Smooth muscle cell (in vitro differentiated cells): ENCODE results near the gene EIF3F. TPM values are rescaled to one million over a fixed set of nuclear protein-coding genes. Genes with fewer than 3 reads are reported as not detected.

Source experiments
- DNase-seq: peaks from one replicate; lab custom pipeline; 2025; ENCODE audit not compliant: unreplicated experiment; lab: John Stamatoyannopoulos, UW
- H2AFZ ChIP-seq: fragments of 200-600 bp; sonication (generic); 2 replicates; pipeline ENCODE4 v1.6.0; 2016; ENCODE audit warnings: antibody characterized with exemption, low read depth, mild to moderate bottlenecking
- H3F3A ChIP-seq: fragments of 200-600 bp; sonication (generic); 2 replicates; pipeline ENCODE4 v1.6.0; 2017; ENCODE audit warnings: antibody characterized with exemption, low read depth
- H3K27ac ChIP-seq: fragments of 200-600 bp; sonication (generic); 2 replicates; pipeline ENCODE4 v1.5.1; 2016; ENCODE audit warnings: low read depth, mild to moderate bottlenecking
- H3K27me3 ChIP-seq: fragments of 200-600 bp; sonication (generic); 2 replicates; pipeline ENCODE4 v1.6.1; 2016; ENCODE audit warnings: low read depth, mild to moderate bottlenecking
- H3K36me3 ChIP-seq: fragments of 200-600 bp; sonication (generic); 2 replicates; pipeline ENCODE4 v1.5.1; 2016; ENCODE audit warnings: low read depth
- H3K4me1 ChIP-seq: fragments of 200-600 bp; sonication (generic); 2 replicates; pipeline ENCODE4 v1.5.1; 2016; ENCODE audit warnings: low read depth
- H3K4me2 ChIP-seq: fragments of 200-600 bp; sonication (generic); 2 replicates; pipeline ENCODE4 v1.6.0; 2016; ENCODE audit warnings: mild to moderate bottlenecking
- H3K4me3 ChIP-seq: fragments of 200-600 bp; sonication (generic); 2 replicates; pipeline ENCODE4 v1.5.1; 2016; ENCODE audit warnings: mild to moderate bottlenecking
- H3K79me2 ChIP-seq: fragments of 200-600 bp; sonication (generic); 2 replicates; pipeline ENCODE4 v1.6.0; 2016; ENCODE audit warnings: low read depth, mild to moderate bottlenecking
- H3K9ac ChIP-seq: fragments of 200-600 bp; sonication (generic); 2 replicates; pipeline ENCODE4 v1.6.0; 2016; ENCODE audit warnings: low read depth
- H3K9me3 ChIP-seq: fragments of 200-600 bp; sonication (generic); replicated peaks from 2 replicates; pipeline ENCODE4 v1.5.1; 2016; ENCODE audit warnings: low read depth
- H4K20me1 ChIP-seq: fragments of 200-600 bp; sonication (generic); 2 replicates; pipeline ENCODE4 v1.6.0; 2016; ENCODE audit warnings: low read depth
- CTCF ChIP-seq: fragments of 200-600 bp; sonication (generic); IDR thresholded peaks from 2 replicates; pipeline ENCODE4 v1.5.1; 2017; ENCODE audit warnings: borderline replicate concordance, mild to moderate bottlenecking, antibody characterized with exemption; ENCODE audit not compliant: insufficient read depth, poor library complexity, severe bottlenecking
- WGBS: methylation state at CpG from one replicate; pipeline ENCODE4 v1.1.7; 2016; ENCODE audit warnings: low lambda C conversion rate; 5-methylcytosine and 5-hydroxymethylcytosine counted together
- polyA plus RNA-seq: library from polyadenylated mRNA; unstranded; fragments of >200 nt; fragmentation: Nextera tagmentation; extraction: Ambion mirVana; gene quantifications from 2 replicates; pipeline ENCODE4 v1.2.1, GENCODE V29; 2016
- total RNA-seq: library from RNA; depleted of rRNA; stranded (reverse); fragments of >200 nt; gene quantifications from 2 replicates; pipeline ENCODE4 v1.2.3, GENCODE V29; 2014

EIF3F gene
- total and polyA plus RNA-seq, 2 experiments from 2014 or later = 148 to 199 TPM

- Histone ChIP-seq H3K79me2 (no peaks in the 10 kb centered on the region), H3K9me3 (no peaks in the 10 kb centered on the region), H3K9ac (no peak overlapping the region), H3K27ac (no peak overlapping the region), H3F3A (no peaks in the 10 kb centered on the region), H2AFZ (no peak overlapping the region), H3K4me3 (no peak overlapping the region), H3K4me2 (no peak overlapping the region), H3K36me3 (no peaks in the 10 kb centered on the region), H3K27me3 (no peaks in the 10 kb centered on the region), H4K20me1 (no peaks in the 10 kb centered on the region), H3K4me1 (no peaks in the 10 kb centered on the region)
- TF ChIP-seq CTCF = no peak
- DNase-seq = no peak
- WGBS = 48% methylated on average over 3 of the region's 3 CpGs
Observed at GRCh38 chr11:7969756-7970646, 17.1 kb upstream of the EIF3F start.

DNA sequence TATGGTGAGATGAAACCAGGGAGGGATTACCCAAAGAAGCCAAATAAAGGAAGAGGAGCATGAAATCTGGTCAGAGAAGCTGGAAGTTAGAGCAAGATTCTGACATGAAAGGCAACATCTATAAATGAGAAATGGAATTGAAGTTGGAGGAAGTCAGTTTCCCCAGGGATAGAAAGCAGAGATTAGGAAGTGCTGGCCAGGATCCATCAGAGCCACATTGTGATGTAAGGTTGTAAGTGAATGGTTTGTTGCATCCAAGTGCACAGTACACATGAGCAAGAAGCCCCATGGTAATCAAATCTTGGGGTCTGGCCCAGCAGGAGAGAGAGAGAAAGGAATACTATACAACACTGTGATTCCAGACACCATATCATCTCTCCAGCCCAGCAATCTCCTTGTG lies 15.3 kb upstream of the EIF3F start:
- H3K9ac ChIP-seq = no peak overlapping the region
- TF ChIP-seq CTCF = no peak
- H4K20me1 ChIP-seq = no peaks in the 10 kb centered on the region
- H2AFZ ChIP-seq = no peak overlapping the region
- H3K4me1 ChIP-seq = no peaks in the 10 kb centered on the region
- no peaks in the 10 kb centered on the region for H3F3A ChIP-seq
- no peaks in the 10 kb centered on the region for H3K36me3 ChIP-seq
- no peak for DNase-seq
- H3K27me3 ChIP-seq = no peaks in the 10 kb centered on the region
- H3K9me3 ChIP-seq = no peaks in the 10 kb centered on the region
- H3K27ac ChIP-seq = no peak overlapping the region
- H3K4me3 ChIP-seq = no peak overlapping the region
- H3K79me2 ChIP-seq = no peaks in the 10 kb centered on the region
- no peak overlapping the region for H3K4me2 ChIP-seq

DNA sequence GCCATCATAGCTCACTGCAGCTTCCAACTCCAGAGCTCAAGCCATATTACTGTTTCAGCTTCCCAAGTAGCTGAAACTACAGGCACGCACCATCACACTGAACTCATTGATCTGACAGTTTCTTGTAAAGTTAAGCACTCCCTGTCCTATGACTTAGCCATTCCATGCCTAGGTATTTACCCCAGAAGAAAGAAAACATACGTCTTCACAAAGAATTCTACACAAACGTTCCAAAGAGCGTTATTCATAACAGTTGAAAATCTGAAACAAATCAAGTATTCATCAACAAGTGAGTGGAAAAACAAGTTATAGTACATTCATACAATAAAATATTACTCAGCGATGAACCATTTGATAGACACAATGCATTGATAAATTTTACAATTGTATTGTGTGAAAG lies 14.1 kb upstream of the EIF3F start:
- Histone ChIP-seq H3K9ac (no peak overlapping the region), H3K27me3 (no peaks in the 10 kb centered on the region), H3K9me3 (no peaks in the 10 kb centered on the region), H4K20me1 (no peaks in the 10 kb centered on the region), H3K36me3 (no peaks in the 10 kb centered on the region), H3K27ac (no peak overlapping the region), H3K4me2 (no peak overlapping the region), H3K4me3 (no peak overlapping the region), H3F3A (no peaks in the 10 kb centered on the region), H3K79me2 (no peaks in the 10 kb centered on the region), H3K4me1 (no peaks in the 10 kb centered on the region), H2AFZ (no peak overlapping the region)
- no peak for TF ChIP-seq CTCF
- 94% methylated on average over 5 of the region's 5 CpGs for WGBS
- no peak for DNase-seq

DNA sequence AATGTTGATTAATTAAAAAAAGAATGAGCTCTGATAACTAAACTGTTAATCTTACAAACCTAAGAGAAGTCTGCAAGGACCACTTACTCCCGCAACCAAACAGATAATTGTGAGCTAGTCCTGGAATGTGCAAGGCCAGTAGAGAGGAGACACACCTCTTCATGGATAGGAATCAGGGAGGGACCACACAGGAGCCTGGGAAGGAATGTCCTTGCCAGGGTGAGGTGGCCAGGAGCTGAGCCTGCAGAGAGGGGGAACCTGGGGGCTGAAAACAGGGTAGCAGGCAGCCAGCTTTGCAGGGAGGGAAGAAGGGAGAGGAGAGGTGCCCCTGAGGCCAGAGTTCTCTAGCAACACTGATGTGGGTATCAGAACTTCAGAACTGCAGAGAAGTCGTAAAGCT lies 12.5 kb upstream of the EIF3F start:
- no peaks in the 10 kb centered on the region for H3F3A ChIP-seq
- H3K27me3 ChIP-seq = no peaks in the 10 kb centered on the region
- 77% methylated on average over 2 of the region's 2 CpGs for WGBS
- no peaks in the 10 kb centered on the region for H3K4me1 ChIP-seq
- DNase-seq = no peak
- H3K27ac ChIP-seq = no peak overlapping the region
- H2AFZ ChIP-seq = no peak overlapping the region
- no peaks in the 10 kb centered on the region for H4K20me1 ChIP-seq
- no peaks in the 10 kb centered on the region for H3K9me3 ChIP-seq
- no peaks in the 10 kb centered on the region for H3K36me3 ChIP-seq
- H3K4me2 ChIP-seq = no peak overlapping the region
- TF ChIP-seq CTCF = no peak
- no peaks in the 10 kb centered on the region for H3K79me2 ChIP-seq
- H3K9ac ChIP-seq = no peak overlapping the region
- no peak overlapping the region for H3K4me3 ChIP-seq
